Globus pallidus (tissue), 1 donor: ENCODE measurements around the gene TMEM250.

Experiments used
- DNase-seq: peaks from one replicate; pipeline ENCODE4 v3.0.0-alpha.2; 2015; ENCODE audit warnings: low spot score

The TMEM250 gene

DNA sequence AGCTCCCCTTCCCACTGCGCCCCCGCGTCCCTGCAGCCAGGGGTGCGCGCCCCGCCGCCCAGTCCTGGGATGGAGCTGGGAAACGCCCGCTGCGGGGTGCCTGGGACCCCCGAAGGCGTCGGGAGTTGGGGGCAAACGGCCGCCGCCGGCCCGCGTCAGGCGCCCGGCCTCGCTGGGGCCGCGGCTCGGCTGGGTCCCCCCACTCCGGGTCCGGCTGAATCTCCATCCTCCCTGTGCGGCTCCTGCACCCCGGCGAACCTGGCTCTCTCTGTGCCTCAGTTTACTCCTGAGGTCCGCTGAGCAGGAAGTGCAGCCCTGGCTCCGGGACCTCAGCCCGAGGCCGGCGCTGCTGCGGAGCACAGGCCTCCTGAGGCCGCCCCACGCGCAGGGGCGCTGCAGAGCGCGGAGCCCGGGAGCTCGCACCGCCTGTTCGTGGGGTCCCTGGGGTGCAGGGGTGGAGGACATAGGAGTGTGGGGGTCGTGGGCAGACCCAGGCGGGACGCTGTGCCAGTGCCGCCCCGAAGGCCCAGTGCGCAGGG is 13.9 kb upstream of the TMEM250 start:
- no peak for DNase-seq

DNA sequence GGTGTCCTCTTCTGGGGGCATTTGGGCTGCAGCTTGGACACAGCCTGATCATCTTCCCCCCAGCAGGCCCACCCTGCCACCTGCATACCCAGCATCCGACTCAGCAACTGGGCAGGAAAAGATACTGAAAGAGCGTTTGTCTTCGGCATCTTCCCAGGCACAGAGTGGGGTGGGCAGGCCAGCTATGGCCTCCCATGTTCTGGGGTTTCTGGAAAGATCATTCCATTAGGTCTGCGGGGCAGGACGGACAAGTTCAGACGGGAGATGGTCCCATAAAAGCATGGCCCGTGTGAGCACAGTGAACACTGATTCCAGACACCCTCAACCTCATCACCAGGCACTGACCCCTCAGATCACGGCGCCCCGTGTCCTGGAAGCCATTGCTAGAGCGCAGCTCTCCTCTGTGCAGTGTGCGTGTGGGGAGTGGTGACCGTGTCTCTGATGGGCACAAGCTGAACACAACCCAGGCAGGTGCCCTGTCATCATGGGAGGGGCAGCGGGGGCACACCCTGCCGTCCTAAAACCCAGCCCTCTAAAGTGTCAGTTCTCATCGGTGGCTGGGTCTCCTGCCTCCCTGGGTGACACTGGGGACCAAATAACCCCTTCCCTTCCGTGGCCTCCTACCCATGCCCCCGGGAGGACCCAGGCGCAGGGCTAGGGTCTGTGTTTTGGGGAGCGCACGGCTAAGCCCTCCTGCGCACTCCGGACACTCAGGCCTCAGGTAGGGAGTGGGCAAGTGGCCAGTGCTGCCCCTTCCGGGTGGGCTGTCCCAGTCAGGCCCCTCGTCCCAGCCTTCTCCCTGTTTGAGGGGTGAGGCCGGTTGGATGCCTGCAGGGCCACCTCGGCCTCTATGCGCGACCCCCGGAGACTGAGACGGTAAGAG is 13.2 kb upstream of the TMEM250 start:
- DNase-seq, result no peak

DNA sequence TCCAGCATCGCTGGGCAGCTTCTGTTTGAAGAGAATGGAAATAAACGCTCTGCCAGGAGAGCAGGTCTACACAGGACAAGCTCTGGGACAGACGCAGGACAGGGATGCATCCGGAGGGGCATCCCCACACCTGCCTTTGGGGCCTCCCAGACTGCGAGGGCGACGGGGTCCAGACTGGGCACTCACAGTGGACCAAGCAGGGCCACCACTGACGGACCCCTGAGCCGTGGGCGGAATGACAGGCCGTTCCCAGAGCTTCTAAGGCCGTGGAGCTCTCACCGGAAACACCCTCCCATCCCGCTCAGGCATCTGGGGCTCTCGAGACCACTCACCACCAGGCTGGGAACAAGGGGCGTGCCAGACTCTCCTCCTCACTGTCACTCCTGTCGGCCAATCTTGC is 10.5 kb upstream of the TMEM250 start:
- no peak for DNase-seq

DNA sequence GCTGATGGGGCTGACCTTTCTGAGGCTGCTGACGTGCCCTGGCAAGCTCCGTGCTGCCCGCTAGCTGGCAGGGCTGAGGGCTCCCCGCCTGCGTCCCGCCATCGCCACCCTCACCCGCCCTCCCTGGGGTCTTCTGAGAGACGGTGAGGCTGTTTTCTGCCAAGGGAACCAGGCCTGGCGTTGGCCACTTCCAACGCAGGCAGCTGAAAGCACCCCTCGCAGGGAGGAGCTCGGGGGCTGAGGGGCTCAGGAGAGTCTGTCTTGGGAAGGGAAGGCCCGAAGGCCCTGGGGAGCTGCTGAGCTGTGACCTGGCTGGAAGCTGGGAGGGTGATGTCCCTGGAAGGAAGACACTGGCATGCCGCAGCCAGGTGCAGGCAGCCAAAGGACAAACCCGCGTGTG is 9.8 kb upstream of the TMEM250 start:
- no peak for DNase-seq

DNA sequence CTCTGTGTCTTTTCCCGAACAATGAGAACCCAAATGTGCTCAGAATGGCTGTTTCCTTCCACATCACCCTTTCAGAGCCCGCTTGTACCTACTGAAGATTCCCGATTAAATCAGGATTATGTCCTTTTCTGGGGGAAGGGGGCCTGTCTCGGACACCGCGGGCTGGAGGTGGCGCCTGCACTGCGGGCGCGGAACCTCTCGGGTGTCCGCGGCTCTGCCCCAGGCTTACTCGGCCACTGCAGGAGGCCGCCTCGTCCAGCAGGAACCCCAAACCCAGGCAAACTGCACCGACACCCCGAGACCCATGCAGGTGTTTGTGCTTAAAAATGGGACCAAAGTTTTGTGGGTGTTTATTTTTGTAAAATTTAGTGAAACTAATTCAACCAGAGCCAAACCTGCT is 8.6 kb upstream of the TMEM250 start:
- no peak for DNase-seq

DNA sequence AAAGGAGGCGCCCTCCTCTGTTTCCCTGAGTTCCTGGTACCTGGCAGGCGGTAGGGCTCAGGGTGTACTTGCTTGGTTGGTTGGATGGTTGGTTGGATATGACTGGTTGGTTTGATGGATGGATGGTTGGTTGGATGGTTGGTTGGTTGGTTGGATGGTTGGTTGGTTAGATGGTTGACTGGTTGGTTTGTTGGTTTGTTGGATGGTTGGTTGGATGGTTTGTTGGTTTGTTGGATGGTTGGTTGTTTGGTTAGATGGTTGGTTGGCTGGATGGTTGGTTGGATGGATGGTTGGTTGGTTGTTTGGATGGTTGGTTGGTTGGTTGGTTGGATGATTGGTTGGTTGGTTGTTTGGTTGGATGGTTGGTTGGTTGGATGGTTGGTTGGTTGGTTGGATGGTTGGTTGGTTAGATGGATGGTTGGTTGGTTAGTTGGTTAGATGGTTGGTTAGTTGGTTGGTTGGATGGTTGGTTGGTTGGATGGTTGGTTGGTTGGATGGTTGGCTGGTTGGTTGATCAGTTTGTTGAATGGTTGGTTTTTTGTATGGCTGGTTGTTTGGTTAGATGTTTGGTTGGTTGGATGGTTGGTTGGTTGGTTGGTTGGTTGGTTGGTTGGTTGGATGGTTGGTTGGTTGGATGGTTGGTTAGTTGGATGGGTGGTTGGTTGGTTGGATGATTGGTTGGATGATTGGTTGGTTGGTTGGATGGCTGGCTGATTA is 6.5 kb upstream of the TMEM250 start:
- DNase-seq, result no peak

DNA sequence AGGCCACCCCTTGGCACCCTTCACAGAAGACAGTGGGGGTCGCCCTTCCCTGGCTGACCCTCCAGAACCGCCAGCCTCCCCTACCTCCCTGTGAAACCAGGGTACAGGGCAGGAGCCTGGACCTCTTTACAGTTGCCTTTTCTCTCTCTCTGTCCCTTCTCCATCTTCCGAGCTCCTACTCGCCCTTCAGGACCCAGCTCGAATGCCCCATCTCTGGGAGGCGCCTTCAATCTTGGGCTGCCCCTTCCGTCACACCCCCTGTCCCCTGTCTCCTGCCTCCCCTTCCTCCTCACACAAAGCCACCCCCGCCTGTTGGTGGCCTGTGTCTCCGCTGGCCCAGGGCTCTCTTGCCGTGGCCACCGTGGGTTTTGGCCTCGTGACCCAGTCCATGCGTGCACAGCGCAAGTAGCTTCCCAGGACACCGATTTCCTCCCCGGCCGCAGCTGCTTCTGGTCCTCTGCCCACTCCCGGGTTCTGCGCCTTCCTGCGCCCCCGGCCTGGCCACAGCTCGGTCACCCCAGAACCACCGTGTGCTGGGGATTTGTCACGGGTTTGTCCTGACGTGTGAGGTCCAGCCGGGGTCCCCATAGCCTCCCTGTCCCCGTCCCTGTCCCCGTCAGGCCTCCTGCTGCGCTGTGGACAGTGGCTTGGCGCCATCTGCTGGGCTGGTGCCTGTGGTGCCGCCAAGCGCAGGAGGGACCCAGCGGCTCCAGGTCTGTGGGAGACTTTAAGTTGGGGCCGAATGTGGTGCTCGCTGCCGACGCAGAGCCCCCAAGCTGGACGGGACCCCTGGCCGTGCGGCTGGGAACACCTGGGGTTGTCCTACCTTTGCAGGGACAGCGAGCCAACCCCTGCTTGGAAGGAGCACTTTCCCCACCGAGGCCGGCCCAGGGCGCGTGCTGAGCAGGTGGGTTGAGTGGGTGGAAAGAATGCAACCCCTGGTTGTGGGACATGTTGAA is 4.0 kb upstream of the TMEM250 start:
- peak; percentile 54 for DNase-seq

DNA sequence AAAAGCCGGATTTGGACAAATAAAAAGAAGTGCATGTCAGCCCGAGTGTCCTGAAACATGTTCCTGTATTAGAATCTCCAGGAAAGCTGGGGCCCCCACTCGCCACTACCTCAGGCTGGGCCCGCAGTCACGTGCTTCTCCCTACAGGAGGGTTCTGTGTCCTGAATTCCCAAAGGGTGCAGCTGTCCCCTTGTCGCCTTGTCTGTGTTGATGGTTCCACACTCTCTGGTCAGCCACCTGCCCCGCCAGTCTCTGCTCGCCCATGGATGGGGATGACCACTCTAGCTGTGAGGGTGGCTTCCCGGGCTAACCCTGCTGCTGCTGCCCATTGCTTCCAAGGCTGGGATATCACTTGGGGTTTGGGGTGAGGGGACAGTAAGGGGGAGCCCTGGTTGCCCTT is 3.1 kb upstream of the TMEM250 start:
- DNase-seq, result no peak

DNA sequence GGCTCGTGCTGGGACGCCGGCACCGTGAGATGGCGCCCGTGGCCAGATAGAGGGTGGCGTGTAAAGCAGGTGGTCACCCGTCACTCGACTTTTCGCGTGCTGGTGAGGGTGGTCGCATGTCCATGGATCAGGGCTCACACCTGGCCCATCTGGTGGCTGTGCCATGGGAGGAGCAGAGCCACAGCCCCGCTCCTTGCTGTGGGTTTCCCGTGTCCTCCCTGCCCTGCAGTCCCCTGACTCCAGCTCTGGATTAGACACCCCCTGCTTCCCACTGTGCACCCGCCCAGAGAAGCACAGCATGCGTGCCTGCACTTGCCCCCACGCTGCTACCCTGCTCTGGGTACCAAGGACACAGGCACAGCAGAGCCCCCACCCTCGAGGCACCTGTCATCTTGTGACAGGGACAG is 1.8 kb upstream of the TMEM250 start:
- DNase-seq, result no peak

DNA sequence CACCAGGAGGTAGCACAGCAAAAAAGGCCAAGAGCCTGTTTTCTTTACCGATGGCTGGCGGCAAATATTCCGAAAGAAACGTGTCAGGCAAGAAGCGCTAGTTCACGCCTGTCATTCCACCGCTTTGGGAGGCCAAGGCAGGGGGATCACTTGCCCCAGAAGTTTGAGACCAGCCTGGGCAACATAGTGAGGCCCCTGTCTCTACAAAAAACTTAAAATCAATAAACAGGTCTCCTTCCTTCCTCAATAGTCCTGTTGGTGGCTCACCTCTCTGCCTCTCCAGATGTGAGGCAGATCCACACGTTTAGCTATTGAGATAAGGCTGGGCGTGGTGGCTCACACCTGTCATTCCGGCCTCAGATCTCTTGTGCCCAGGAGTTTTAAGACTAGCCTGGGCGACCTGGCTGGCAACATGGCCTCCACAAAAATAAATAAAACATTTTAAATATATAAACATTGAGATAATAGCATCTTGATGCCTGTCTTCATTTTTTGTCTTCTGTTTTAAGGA is 1.3 kb upstream of the TMEM250 start:
- DNase-seq, result no peak

DNA sequence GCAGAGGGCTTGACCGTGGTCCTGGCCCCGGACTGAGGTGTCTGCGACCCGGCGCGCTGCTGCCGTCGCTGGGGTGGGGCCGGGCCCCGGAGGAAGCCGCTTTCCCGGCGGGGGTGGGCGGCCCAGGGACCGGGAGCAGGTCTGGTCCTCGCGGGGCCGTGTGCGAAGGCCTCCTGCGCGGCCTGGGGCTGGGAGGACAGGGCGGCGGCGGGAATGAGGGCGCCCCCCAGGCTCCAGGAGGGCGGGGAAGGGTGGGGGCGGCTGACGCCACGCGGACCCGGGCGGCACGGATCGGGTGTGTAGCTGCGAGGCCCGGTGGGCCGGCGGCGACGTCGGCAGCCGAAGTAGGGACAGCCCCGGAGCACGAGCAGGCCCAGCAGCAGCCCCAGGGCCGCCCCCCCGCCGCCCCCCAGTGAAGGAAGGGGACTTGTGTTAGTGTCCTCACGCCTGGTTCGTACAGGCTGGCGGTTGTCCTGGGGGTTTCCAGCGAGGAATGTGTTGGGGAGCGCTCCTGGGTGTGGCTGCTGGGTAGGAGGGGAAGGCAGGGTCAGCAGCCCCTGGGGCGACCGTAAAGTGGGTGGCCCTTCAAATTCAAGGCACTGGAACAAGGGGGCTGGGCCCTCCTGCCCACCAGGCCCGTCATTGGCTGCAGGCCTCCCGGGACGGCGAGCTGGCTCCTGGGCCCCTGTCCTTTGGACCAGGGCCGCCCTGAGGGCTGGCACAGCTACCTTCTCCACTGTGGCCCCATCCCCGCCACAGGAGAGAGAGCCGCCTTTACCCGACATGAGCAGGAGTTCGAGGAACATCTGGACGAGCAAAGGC is 597 bp upstream of the TMEM250 start:
- no peak for DNase-seq

DNA sequence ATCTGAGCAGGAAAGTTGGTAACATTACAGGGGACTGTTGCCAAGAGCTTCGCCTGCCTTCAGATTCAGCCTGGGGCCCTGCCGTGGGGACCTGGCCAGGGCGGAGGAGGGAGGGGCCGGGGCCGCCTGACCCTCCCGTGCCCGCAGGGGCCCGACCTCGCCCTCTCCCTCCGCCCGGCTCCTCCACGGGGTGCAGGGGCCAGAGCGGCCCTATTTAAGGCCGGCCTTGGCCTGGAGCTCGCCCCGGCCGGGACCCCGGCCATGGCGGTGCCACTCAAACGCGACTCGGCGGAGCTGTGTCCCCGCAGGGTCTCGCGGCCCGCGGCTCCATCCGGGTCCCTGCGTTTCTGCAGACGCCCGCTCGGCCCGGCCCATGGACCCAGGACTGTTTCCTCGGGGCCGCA is 757 bp downstream of the TMEM250 start:
- no peak for DNase-seq

DNA sequence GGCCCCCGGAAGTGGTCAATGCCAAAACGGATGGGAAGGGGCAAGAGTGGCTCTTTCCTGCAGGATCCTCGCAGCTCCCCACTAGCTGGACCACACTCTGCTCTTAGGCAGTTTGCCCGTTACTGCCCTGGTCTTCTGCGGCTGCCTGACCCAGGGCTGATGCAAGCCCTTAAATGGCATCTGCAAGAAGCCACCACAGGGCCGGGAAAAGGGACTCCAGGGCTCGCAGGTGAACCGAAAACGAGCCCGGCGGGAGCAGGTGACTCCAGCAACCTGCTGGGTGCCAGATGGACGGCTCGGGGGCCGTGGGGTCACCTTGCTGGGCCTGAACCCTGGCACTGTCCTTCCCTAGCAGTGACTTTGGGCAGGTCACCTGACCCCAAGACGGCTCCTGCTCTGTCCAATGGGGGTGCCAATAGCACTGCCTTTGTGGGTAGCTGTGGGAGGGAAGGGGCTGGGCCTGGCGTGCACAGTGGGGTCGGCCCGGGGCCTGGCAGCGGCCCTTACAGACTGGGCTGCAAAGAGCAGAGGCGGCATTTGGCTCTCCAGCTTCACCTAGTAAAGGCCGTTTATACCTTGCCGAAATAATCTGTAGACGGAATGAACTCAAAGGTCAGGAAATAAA is 1.3 kb downstream of the TMEM250 start:
- DNase-seq, result no peak

DNA sequence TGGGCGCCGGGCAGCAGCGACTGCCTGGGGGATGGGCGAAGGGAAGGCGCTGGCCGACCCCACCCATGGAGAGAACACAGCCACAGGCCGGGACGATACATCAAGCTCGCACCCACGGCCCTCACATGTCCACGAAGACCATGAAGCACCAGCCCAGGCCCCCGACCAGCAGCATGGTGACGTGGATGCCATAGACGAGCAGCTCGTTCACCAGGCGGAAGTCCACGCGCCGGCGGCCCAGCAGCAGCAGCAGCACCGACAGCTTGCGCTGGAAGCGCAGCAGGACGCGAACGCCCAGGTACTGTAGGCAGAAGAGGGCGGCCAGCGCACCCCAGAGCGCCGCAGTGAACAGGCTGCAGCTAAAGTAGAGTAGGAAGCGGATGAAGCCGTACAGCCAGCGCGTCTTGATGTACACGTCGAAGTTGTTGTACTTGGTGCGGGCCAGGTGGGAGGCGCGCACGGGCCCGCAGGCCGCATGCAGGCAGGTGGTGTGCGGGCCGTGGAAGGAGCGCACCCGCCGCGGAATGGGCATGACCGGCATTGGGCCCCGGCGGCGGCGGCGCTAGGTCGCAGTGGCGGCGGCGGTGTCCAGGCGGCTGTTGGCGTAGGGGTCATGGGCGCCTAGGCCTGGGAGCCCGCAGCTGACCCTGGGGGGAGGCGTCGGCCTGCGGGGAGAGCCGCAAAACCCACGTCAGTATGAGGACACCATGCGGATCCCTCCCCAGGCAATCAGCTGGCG is 2.1 kb downstream of the TMEM250 start:
- no peak for DNase-seq

DNA sequence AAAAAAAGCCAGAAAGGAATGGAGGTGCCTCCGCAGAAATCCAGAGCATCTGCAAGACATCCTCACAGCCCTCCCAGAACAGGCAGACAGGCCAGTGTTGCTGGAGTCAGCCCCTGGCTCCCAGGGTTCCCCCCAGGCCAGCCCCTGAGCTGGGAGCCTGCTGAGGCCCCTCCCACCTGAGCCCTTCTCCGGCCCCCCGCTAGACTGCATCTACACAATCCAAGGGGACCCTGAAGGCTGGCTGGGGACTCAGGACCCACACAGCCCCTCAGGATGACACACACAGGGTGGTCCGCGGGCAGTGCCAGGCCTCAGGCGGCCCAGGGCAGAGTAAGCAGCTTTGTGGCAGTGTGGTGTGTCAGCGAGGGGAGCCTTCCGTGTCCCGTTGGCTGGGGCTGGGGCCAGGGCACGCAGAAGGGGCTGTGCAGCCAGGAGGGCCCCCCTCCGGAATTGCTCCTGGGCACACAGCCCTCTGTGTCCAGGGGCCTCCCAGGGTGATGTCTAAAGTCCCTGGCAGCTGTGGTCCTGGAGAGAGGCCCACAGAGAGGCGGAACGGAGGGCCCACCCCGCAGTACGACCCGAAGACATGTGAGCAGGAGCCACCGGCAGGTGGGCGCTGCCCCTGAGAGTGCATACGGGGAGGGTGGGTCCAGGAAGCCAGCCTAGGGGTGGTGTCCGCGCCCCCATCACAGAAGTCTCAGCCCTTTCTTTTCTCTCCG is 2.9 kb downstream of the TMEM250 start:
- DNase-seq, result no peak

DNA sequence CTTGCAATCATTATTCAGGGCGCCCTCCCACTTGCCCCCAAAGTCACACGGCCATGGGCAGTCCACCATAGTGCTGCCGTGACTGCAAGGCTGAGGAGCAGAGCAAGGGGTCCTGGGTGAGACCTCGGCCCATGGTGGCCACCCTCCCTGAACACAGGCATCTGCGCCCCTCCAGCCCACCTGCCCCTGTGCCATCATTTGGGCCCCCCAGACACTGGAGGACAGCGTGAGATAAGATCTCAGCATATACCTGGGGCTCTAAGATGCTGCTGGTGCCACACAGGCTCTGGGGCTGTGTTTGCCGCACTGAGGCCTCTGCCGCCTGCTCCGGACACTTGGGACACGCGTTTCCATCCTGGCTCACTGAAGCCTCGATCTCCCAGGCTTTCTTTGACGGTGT is 3.5 kb downstream of the TMEM250 start:
- DNase-seq, result no peak

DNA sequence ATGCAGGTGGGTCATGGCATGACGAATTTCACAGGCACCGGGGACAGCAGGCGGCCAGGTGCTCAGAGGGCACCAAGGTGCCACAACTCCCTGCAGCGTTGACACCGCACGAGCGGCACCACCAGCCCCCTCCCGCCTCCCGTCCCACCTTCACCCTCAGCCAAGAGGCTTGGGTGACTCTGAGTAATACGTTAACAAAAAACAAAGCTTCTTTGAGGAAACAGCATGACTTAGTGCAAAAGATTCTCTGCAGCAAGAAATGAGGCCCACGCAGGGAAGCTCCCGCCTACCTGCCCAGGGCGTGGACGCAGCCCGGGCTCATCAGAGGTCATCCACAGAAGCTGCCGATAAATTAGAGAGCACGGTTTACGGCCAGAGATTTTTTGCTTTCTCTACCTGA is 4.1 kb downstream of the TMEM250 start:
- no peak for DNase-seq

DNA sequence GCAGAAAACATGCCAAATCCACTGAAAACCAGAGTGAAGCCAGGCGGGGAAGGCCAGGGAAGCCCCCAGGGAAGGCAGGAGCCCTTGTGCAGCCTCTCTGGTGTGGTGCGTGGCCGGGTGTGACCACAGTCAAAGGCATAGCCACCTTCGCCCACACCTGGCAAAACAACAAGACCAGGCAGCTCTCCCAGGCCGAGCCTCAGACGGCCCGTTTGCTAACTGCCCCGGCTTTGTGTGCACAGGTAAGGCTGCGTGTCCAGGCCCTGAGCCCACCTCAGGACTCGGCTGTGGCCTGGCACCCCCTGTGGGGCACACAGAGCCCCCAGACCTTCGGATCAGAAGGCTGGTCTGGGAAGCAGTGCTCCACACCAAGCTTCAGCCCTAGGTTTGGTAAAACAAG is 6.1 kb downstream of the TMEM250 start:
- DNase-seq, result no peak

DNA sequence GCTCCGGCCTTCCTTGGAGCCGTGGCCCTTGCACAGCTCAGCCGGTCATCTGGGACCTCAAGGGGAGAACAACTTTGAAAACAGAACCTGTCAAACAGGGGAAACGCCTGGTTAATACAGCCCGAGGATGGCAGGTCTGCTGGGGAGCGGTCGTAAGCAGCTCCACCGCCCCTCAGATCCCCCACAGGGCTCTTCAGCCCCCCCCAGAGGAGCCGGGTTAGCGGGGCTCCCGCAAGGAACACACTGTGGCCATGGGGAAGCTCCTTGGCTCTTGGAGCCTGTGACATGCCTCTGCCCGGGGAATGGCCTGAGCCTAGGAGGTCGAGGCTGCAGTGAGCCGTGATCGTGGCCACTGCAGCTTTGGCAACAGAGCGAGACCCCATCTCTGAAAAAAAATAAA is 6.8 kb downstream of the TMEM250 start:
- no peak for DNase-seq
